WTC11 (cell line): ENCODE measurements around the gene NINJ2. TPM values are rescaled to one million over a fixed set of nuclear protein-coding genes. Genes with fewer than 3 reads are reported as not detected.

Experiments used
- ATF2 ChIP-seq: sonication (generic); formaldehyde crosslinking; IDR thresholded peaks from 2 replicates; pipeline ENCODE4 v1.8.1; 2022; ENCODE audit warnings: low read depth, missing genetic modification reagents, borderline replicate concordance
- CTCF ChIP-seq: fragments of 200-600 bp; IDR thresholded peaks from 2 replicates; pipeline ENCODE4 v1.8.0; 2022; ENCODE audit warnings: antibody characterized with exemption
- E2F1 ChIP-seq: sonication (generic); formaldehyde crosslinking; IDR thresholded peaks from 2 replicates; pipeline ENCODE4 v1.8.0; 2022; ENCODE audit warnings: mild to moderate bottlenecking, missing genetic modification reagents
- ESRRA ChIP-seq: sonication (generic); formaldehyde crosslinking; IDR thresholded peaks from 2 replicates; pipeline ENCODE4 v1.8.1; 2022; ENCODE audit warnings: mild to moderate bottlenecking, missing genetic modification reagents, borderline replicate concordance
- FOXJ3 ChIP-seq: sonication (generic); formaldehyde crosslinking; IDR thresholded peaks from 2 replicates; pipeline ENCODE4 v1.9.0; 2021; ENCODE audit warnings: missing genetic modification reagents, mild to moderate bottlenecking, borderline replicate concordance
- FOXK1 ChIP-seq: sonication (generic); formaldehyde crosslinking; IDR thresholded peaks from 2 replicates; pipeline ENCODE4 v1.8.0; 2022; ENCODE audit warnings: mild to moderate bottlenecking, moderate library complexity, missing genetic modification reagents
- FOXP1 ChIP-seq: sonication (generic); formaldehyde crosslinking; IDR thresholded peaks from 2 replicates; pipeline ENCODE4 v1.8.0; 2022; ENCODE audit warnings: missing genetic modification reagents, mild to moderate bottlenecking, moderate library complexity, borderline replicate concordance
- FOXP4 ChIP-seq: sonication (generic); formaldehyde crosslinking; IDR thresholded peaks from 2 replicates; pipeline ENCODE4 v1.8.0; 2022; ENCODE audit warnings: mild to moderate bottlenecking, missing genetic modification reagents
- JUN ChIP-seq: sonication (generic); formaldehyde crosslinking; IDR thresholded peaks from 2 replicates; pipeline ENCODE4 v1.8.0; 2023; ENCODE audit warnings: mild to moderate bottlenecking, missing genetic modification reagents
- KAT7 ChIP-seq: sonication (generic); formaldehyde crosslinking; IDR thresholded peaks from 2 replicates; pipeline ENCODE4 v1.8.1; 2023; ENCODE audit warnings: missing genetic modification reagents, mild to moderate bottlenecking, borderline replicate concordance
- MXD4 ChIP-seq: fragments of 250-450 bp; sonication (Bioruptor Pico); IDR thresholded peaks from 2 replicates; pipeline ENCODE4 v1.8.0; 2021; ENCODE audit warnings: mild to moderate bottlenecking, moderate library complexity, borderline replicate concordance
- MYBL2 ChIP-seq: sonication (generic); formaldehyde crosslinking; IDR thresholded peaks from 2 replicates; pipeline ENCODE4 v1.8.1; 2023; ENCODE audit warnings: mild to moderate bottlenecking, moderate library complexity, missing genetic modification reagents
- NFATC4 ChIP-seq: fragments of 250-450 bp; sonication (Bioruptor Pico); IDR thresholded peaks from 2 replicates; pipeline ENCODE4 v1.9.0; 2021; ENCODE audit warnings: mild to moderate bottlenecking
- NFE2L1 ChIP-seq: sonication (generic); formaldehyde crosslinking; IDR thresholded peaks from 2 replicates; pipeline ENCODE4 v1.8.1; 2023; ENCODE audit warnings: missing genetic modification reagents
- NR1H2 ChIP-seq: sonication (generic); formaldehyde crosslinking; IDR thresholded peaks from 2 replicates; pipeline ENCODE4 v1.9.0; 2021; ENCODE audit warnings: mild to moderate bottlenecking, moderate library complexity, missing genetic modification reagents
- NR2C2 ChIP-seq: sonication (generic); formaldehyde crosslinking; IDR thresholded peaks from 2 replicates; pipeline ENCODE4 v1.8.0; 2022; ENCODE audit warnings: mild to moderate bottlenecking, missing genetic modification reagents
- OVOL2 ChIP-seq: fragments of 250-450 bp; sonication (Bioruptor Pico); IDR thresholded peaks from 2 replicates; pipeline ENCODE4 v1.9.0; 2021; ENCODE audit warnings: mild to moderate bottlenecking, borderline replicate concordance
- RELA ChIP-seq: sonication (generic); formaldehyde crosslinking; IDR thresholded peaks from 2 replicates; pipeline ENCODE4 v1.8.1; 2022; ENCODE audit warnings: missing genetic modification reagents, mild to moderate bottlenecking, borderline replicate concordance
- SMAD3 ChIP-seq: sonication (generic); formaldehyde crosslinking; IDR thresholded peaks from 2 replicates; pipeline ENCODE4 v1.8.0; 2022; ENCODE audit warnings: missing genetic modification reagents, mild to moderate bottlenecking, borderline replicate concordance
- SMAD4 ChIP-seq: sonication (generic); formaldehyde crosslinking; IDR thresholded peaks from 2 replicates; pipeline ENCODE4 v1.8.0; 2022; ENCODE audit warnings: mild to moderate bottlenecking, missing genetic modification reagents
- STAT6 ChIP-seq: sonication (generic); formaldehyde crosslinking; conservative IDR thresholded peaks from 2 replicates; pipeline ENCODE4 v1.8.1; 2023; ENCODE audit warnings: mild to moderate bottlenecking, low read depth, missing genetic modification reagents, moderate library complexity
- USF1 ChIP-seq: sonication (generic); formaldehyde crosslinking; IDR thresholded peaks from 2 replicates; pipeline ENCODE4 v1.8.0; 2022; ENCODE audit warnings: mild to moderate bottlenecking, missing genetic modification reagents
- ZMAT4 ChIP-seq: fragments of 250-450 bp; sonication (Bioruptor Pico); IDR thresholded peaks from 2 replicates; pipeline ENCODE4 v1.9.0; 2021; ENCODE audit warnings: mild to moderate bottlenecking
- ZNF423 ChIP-seq: fragments of 250-450 bp; sonication (Bioruptor Pico); IDR thresholded peaks from 2 replicates; pipeline ENCODE4 v2.1.2; 2022; ENCODE audit warnings: mild to moderate bottlenecking, moderate library complexity
- total RNA-seq: library from RNA; stranded (reverse); gene quantifications from 3 replicates; pipeline ENCODE4 v1.2.3, GENCODE V29; 2021

Gene NINJ2
- total RNA-seq, 1 experiment from 2014 or later, result 0.42 TPM

GRCh38 chr12:575948-576614 is 87.2 kb downstream of the NINJ2 start (continued):
- 0 out of 2 replicates have a peak, but pooled peaks have one; percentile 27 for TF ChIP-seq ATF2 (CRISPR knock-in tag)
- TF ChIP-seq NR2C2 (CRISPR knock-in tag), result no peak
- no peak for TF ChIP-seq RELA (CRISPR knock-in tag)
- peak; percentile 91 for TF ChIP-seq USF1 (CRISPR knock-in tag)
- TF ChIP-seq FOXJ3, result no peak
- no peak for TF ChIP-seq ZMAT4
- 0 out of 2 replicates have a peak, but pooled peaks have one; percentile 73 for TF ChIP-seq MYBL2 (CRISPR knock-in tag)
- TF ChIP-seq FOXK1 (CRISPR knock-in tag), result 0 out of 2 replicates have a peak, but pooled peaks have one; percentile 44
- peak; percentile 36; the same call in 1 of the 2 replicates for TF ChIP-seq FOXP4 (CRISPR knock-in tag)
- TF ChIP-seq FOXP1, result peak; percentile 74; the same call in 1 of the 2 replicates
- TF ChIP-seq OVOL2 (CRISPR knock-in tag), result no peak
- no peak for TF ChIP-seq ESRRA (CRISPR knock-in tag)
- TF ChIP-seq NFATC4, result no peak
- no peak for TF ChIP-seq JUN (CRISPR knock-in tag)
- TF ChIP-seq ZNF423 (CRISPR knock-in tag), result no peak
- 0 out of 2 replicates have a peak, but pooled peaks have one; percentile 52 for TF ChIP-seq NFE2L1 (CRISPR knock-in tag)
- no peak for TF ChIP-seq SMAD3
- no peak for TF ChIP-seq STAT6 (CRISPR knock-in tag)
- no peak for TF ChIP-seq MXD4 (CRISPR knock-in tag)
- no peak for TF ChIP-seq E2F1 (CRISPR knock-in tag)
- no peak for TF ChIP-seq KAT7
- peak; percentile 99 for TF ChIP-seq CTCF
- TF ChIP-seq NR1H2 (CRISPR knock-in tag), result no peak
- TF ChIP-seq SMAD4, result no peak
